HG03097 (cell line): ENCODE data around the gene SGPL1.

Source experiments
- ATAC-seq: cut with Tn5 transposase; IDR thresholded peaks from one replicate; pipeline ENCODE4 v1.9.1; 2021; ENCODE audit not compliant: unreplicated experiment, low FRiP score

SGPL1 gene

GRCh38 chr10:70874061-70874460 is 58.3 kb downstream of the SGPL1 start:
- ATAC-seq = no peak

GRCh38 chr10:70879207-70879606 is 63.5 kb downstream of the SGPL1 start:
- no peak for ATAC-seq

- peak; percentile 59 for ATAC-seq
Measured at GRCh38 chr10:70880077-70880534, 64.4 kb downstream of the SGPL1 start.

GRCh38 chr10:70884741-70885140 is 69.0 kb downstream of the SGPL1 start:
- no peak for ATAC-seq

- ATAC-seq = no peak
Measured at GRCh38 chr10:70885481-70885880, 69.7 kb downstream of the SGPL1 start.

GRCh38 chr10:70885931-70886903 is 70.5 kb downstream of the SGPL1 start:
- ATAC-seq = no peak

GRCh38 chr10:70886921-70887665 is 71.3 kb downstream of the SGPL1 start:
- ATAC-seq = no peak

GRCh38 chr10:70887804-70888800 is 72.4 kb downstream of the SGPL1 start, which contains the start of gene PCBD1:
TSS of gene PCBD1 (minus strand) at chr10:70888565. CDS start at chr10:70888533, 32 bp downstream.
- peak; percentile 66 for ATAC-seq

GRCh38 chr10:70889291-70889690 is 73.5 kb downstream of the SGPL1 start:
- ATAC-seq = no peak

- no peak for ATAC-seq
Measured at GRCh38 chr10:70890917-70891431, 75.2 kb downstream of the SGPL1 start.

GRCh38 chr10:70891627-70892026 is 75.9 kb downstream of the SGPL1 start:
- ATAC-seq = no peak

- ATAC-seq = no peak
Measured at GRCh38 chr10:70892631-70893030, 76.9 kb downstream of the SGPL1 start.

GRCh38 chr10:70893227-70894006 is 77.7 kb downstream of the SGPL1 start:
- no peak for ATAC-seq

GRCh38 chr10:70894416-70894815 is 78.7 kb downstream of the SGPL1 start:
- no peak for ATAC-seq

GRCh38 chr10:70896551-70896950 is 80.8 kb downstream of the SGPL1 start:
- ATAC-seq = no peak

- no peak for ATAC-seq
Measured at GRCh38 chr10:70898687-70899086, 82.9 kb downstream of the SGPL1 start.

- ATAC-seq = no peak
Measured at GRCh38 chr10:70899096-70899495, 83.3 kb downstream of the SGPL1 start.

GRCh38 chr10:70901276-70901878 is 85.6 kb downstream of the SGPL1 start:
- ATAC-seq = no peak
